ENCODE data around the gene CLEC16A. TPM values are rescaled to one million over a fixed set of nuclear protein-coding genes. Genes with fewer than 3 reads are reported as not detected.

CLEC16A gene
- polyA plus RNA-seq, 3 donors: 3.4 to 12.0 (median 5.8) TPM

- no peak for DNase-seq
- intact Hi-C loops (cut with micrococcal nuclease): no loop called here
- Mint-ChIP-seq H3K36me3 (peaks cover 35 to 38% of the 10 kb centered on the region in 2 donors), H3K9me3 (no peaks in the 10 kb centered on the region), H3K27me3 (ENCODE audit: low read depth in 3 of 3) (no peaks in the 10 kb centered on the region), H3K27ac (peak overlapping the region in 1 of 7 donors; percentile 22), H3K4me1 (peaks cover 20% of the 10 kb centered on the region), H3K4me3 (no peak overlapping the region)
- no peaks in the 10 kb centered on the region for H4K20me1 ChIP-seq (ENCODE audit: insufficient read depth, low read length)
- H3K36me3 ChIP-seq (replicated peaks in 1 of 2; ENCODE audit: control insufficient read depth in 1 of 2, insufficient read depth in 2 of 2, low read length in 2 of 2): peaks cover 0 to 21% of the 10 kb centered on the region in 2 donors
- 97% methylated on average over 4 of the region's 6 CpGs for WGBS (ENCODE audit: insufficient coverage)
- H3K9ac ChIP-seq (ENCODE audit: insufficient read depth, low read length, poor library complexity, severe bottlenecking): no peak overlapping the region
- no peak overlapping the region for H2AFZ ChIP-seq (ENCODE audit: insufficient read depth, low read depth, low read length, poor library complexity, severe bottlenecking)
- H3K27me3 ChIP-seq (ENCODE audit: control insufficient read depth in 2 of 2, insufficient read depth in 2 of 2, low read length in 2 of 2): no peaks in the 10 kb centered on the region
- H3K4me3 ChIP-seq (replicated peaks in 1 of 3; ENCODE audit: low read depth in 2 of 3, low read length in 3 of 3): no peak overlapping the region
- H3K4me1 ChIP-seq (ENCODE audit: control insufficient read depth in 1 of 2, insufficient read depth in 2 of 2, low read length in 2 of 2): peaks cover 18 to 21% of the 10 kb centered on the region in 2 donors
- TF ChIP-seq, protein P1, sequence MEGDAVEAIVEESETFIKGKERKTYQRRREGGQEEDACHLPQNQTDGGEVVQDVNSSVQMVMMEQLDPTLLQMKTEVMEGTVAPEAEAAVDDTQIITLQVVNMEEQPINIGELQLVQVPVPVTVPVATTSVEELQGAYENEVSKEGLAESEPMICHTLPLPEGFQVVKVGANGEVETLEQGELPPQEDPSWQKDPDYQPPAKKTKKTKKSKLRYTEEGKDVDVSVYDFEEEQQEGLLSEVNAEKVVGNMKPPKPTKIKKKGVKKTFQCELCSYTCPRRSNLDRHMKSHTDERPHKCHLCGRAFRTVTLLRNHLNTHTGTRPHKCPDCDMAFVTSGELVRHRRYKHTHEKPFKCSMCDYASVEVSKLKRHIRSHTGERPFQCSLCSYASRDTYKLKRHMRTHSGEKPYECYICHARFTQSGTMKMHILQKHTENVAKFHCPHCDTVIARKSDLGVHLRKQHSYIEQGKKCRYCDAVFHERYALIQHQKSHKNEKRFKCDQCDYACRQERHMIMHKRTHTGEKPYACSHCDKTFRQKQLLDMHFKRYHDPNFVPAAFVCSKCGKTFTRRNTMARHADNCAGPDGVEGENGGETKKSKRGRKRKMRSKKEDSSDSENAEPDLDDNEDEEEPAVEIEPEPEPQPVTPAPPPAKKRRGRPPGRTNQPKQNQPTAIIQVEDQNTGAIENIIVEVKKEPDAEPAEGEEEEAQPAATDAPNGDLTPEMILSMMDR (IDR thresholded peaks at IDR 0.05): no peak
- H3K4me2 ChIP-seq (replicated peaks; ENCODE audit: extremely low read depth, low read length, poor library complexity, severe bottlenecking): no peak overlapping the region
- no peaks in the 10 kb centered on the region for H3K79me2 ChIP-seq (ENCODE audit: insufficient read depth, low read length)
- H3K9me3 ChIP-seq (replicated peaks in 1 of 2; ENCODE audit: control insufficient read depth in 1 of 2, insufficient read depth in 1 of 2, low read length in 2 of 2): no peaks in the 10 kb centered on the region
- H3K27ac ChIP-seq (ENCODE audit: low read depth in 1 of 2, low read length in 2 of 2): no peak overlapping the region
These were observed 156.9 kb downstream of the CLEC16A start for GRCh38 chr16:11101283-11101682.

GRCh38 chr16:11101695-11102522 lies 157.5 kb downstream of the CLEC16A start:
- no peak for DNase-seq
- Histone ChIP-seq H3K4me3 (replicated peaks in 1 of 3; ENCODE audit: low read depth in 2 of 3, low read length in 3 of 3) (no peak overlapping the region), H3K4me2 (replicated peaks; ENCODE audit: extremely low read depth, low read length, poor library complexity, severe bottlenecking) (no peak overlapping the region), H3K36me3 (replicated peaks in 1 of 2; ENCODE audit: control insufficient read depth in 1 of 2, insufficient read depth in 2 of 2, low read length in 2 of 2) (peaks cover 0 to 17% of the 10 kb centered on the region in 2 donors), H4K20me1 (ENCODE audit: insufficient read depth, low read length) (no peaks in the 10 kb centered on the region), H3K9ac (ENCODE audit: insufficient read depth, low read length, poor library complexity, severe bottlenecking) (no peak overlapping the region), H3K79me2 (ENCODE audit: insufficient read depth, low read length) (no peaks in the 10 kb centered on the region), H2AFZ (ENCODE audit: insufficient read depth, low read depth, low read length, poor library complexity, severe bottlenecking) (no peak overlapping the region), H3K27me3 (ENCODE audit: control insufficient read depth in 2 of 2, insufficient read depth in 2 of 2, low read length in 2 of 2) (no peaks in the 10 kb centered on the region), H3K27ac (ENCODE audit: low read depth in 1 of 2, low read length in 2 of 2) (no peak overlapping the region), H3K4me1 (ENCODE audit: control insufficient read depth in 1 of 2, insufficient read depth in 2 of 2, low read length in 2 of 2) (peaks cover 18 to 23% of the 10 kb centered on the region in 2 donors), H3K9me3 (replicated peaks in 1 of 2; ENCODE audit: control insufficient read depth in 1 of 2, insufficient read depth in 1 of 2, low read length in 2 of 2) (no peaks in the 10 kb centered on the region)
- no peaks in the 10 kb centered on the region for H3K27me3 Mint-ChIP-seq (ENCODE audit: low read depth in 3 of 3)
- H3K4me3 Mint-ChIP-seq: no peak overlapping the region
- peaks cover 20% of the 10 kb centered on the region for H3K4me1 Mint-ChIP-seq
- H3K27ac Mint-ChIP-seq: no peak overlapping the region
- H3K36me3 Mint-ChIP-seq: peaks cover 33 to 34% of the 10 kb centered on the region in 2 donors
- intact Hi-C loops (cut with micrococcal nuclease): no loop called here
- H3K9me3 Mint-ChIP-seq: no peaks in the 10 kb centered on the region
- no CpG with 5 or more reads among the region's 9 CpGs for WGBS (ENCODE audit: insufficient coverage)
- TF ChIP-seq, protein P1 (IDR thresholded peaks at IDR 0.05): no peak

Measured in CD14-positive monocyte (primary cell).